Suprapubic skin (tissue), 3 donors: Measurements from ENCODE around the gene IL33.
A peak's percentile ranks its signal among the peaks of the same experiment; 100 is the strongest.

ENCODE experiments used
- EP300 ChIP-seq: sonication (generic); formaldehyde crosslinking; IDR thresholded peaks from one replicate; pipeline ENCODE4 v1.6.1; 2017; ENCODE audit warnings: antibody characterized with exemption
- POLR2A ChIP-seq, 2 donors: fragments of 450-650 bp; IDR thresholded peaks; one replicate each; pipeline ENCODE4 v1.6.1; 2017; ENCODE audit warnings: antibody characterized with exemption in 2 of 2, mild to moderate bottlenecking in 2 of 2, moderate library complexity in 2 of 2
- TF ChIP-seq, protein P1 (sequence below), 2 donors: fragments of 200-600 bp in 1 of 2; fragments of 450-650 bp in 1 of 2; sonication (generic) in 1 of 2; IDR thresholded peaks; one replicate each; pipeline ENCODE4 v1.5.1; 2016 to 2019; ENCODE audit warnings: antibody characterized with exemption in 2 of 2, mild to moderate bottlenecking in 1 of 2, moderate library complexity in 1 of 2

DNA sequence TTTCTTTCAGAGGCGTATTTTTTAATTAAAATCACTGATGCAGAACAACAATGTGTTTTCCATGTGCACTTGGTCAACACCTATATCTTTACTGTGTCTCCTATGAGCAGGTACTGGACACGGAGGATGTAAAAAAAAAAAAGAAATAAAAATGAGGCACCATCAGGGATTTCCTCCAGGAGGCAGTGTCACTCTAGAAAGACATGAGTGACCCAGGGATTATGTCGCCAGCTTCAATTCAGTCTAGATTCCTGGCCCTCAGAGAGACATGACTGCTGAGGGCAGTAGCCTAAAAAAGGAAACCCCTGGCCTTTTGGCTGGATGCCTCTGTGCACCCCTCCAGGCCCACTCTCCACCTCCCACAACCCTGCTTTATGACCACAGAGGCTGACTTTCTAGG, 18.3 kb upstream of the IL33 start:
- TF ChIP-seq EP300 = no peak
- TF ChIP-seq, protein P1, sequence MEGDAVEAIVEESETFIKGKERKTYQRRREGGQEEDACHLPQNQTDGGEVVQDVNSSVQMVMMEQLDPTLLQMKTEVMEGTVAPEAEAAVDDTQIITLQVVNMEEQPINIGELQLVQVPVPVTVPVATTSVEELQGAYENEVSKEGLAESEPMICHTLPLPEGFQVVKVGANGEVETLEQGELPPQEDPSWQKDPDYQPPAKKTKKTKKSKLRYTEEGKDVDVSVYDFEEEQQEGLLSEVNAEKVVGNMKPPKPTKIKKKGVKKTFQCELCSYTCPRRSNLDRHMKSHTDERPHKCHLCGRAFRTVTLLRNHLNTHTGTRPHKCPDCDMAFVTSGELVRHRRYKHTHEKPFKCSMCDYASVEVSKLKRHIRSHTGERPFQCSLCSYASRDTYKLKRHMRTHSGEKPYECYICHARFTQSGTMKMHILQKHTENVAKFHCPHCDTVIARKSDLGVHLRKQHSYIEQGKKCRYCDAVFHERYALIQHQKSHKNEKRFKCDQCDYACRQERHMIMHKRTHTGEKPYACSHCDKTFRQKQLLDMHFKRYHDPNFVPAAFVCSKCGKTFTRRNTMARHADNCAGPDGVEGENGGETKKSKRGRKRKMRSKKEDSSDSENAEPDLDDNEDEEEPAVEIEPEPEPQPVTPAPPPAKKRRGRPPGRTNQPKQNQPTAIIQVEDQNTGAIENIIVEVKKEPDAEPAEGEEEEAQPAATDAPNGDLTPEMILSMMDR (IDR thresholded peaks at IDR 0.05) = peak in 1 of 2 donors; percentile 26
- no peak for TF ChIP-seq POLR2A (IDR thresholded peaks at IDR 0.05)
